Brain microvascular endothelial cell (primary cell): ENCODE results near the gene WNT3.

ENCODE experiments used
- DNase-seq: peaks from one replicate; pipeline ENCODE4 v3.0.0-alpha.2; 2020
- H3K27ac ChIP-seq: fragments of 250-450 bp; sonication (Bioruptor Pico); 2 replicates; pipeline ENCODE4 v1.5.1; 2020; ENCODE audit warnings: mild to moderate bottlenecking, moderate library complexity
- H3K27me3 ChIP-seq: fragments of 250-450 bp; sonication (Bioruptor Pico); replicated peaks from 2 replicates; pipeline ENCODE4 v1.5.1; 2020; ENCODE audit warnings: mild to moderate bottlenecking
- H3K36me3 ChIP-seq: fragments of 250-450 bp; sonication (Bioruptor Pico); replicated peaks from 2 replicates; pipeline ENCODE4 v1.5.1; 2020; ENCODE audit warnings: mild to moderate bottlenecking
- H3K4me3 ChIP-seq: 2 replicates; pipeline ENCODE4 v1.5.1; 2011; ENCODE audit warnings: low read depth, mild to moderate bottlenecking, control low read depth, low read length, moderate library complexity
- CTCF ChIP-seq: IDR thresholded peaks from 2 replicates; pipeline ENCODE4 v1.5.1; 2011; ENCODE audit warnings: low read depth, mild to moderate bottlenecking, moderate library complexity, low read length, control low read depth, inconsistent platforms; ENCODE audit errors: missing control alignments
- in situ Hi-C: cut with HindIII; loops from 2 replicates; pipeline ENCODE4 v1.10.0; 2017; ENCODE audit warnings: low sequenced_read_pairs, low pct_ligation_motif_present

The WNT3 gene

DNA sequence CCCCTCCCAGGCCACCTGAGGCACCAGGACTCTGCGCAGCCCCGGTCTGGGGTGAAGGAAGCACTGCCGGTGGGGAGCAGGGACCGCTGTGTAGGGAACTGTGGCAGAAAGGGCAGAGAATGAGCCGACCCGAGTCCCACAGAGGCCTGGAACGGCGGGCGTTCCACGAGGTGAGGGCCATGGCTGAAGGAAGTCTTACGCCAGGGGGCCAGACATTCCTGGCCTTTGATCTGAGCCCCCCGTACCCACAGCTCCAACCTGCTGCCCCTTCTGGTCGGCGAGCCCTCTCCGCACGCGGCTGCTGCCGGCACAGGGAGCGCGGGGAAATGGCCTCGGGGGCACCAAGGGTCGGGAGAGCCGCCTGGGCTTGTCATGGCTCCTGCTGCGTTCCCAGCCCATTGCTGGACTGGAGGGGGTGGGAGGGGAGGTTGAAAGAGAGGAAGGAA lies 1.4 kb upstream of the WNT3 start:
- DNase-seq: no peak
- no peaks in the 10 kb centered on the region for H3K36me3 ChIP-seq
- H3K4me3 ChIP-seq: no peak overlapping the region
- TF ChIP-seq CTCF: no peak
- in situ Hi-C loops: no loop called here
- no peak overlapping the region for H3K27ac ChIP-seq
- H3K27me3 ChIP-seq: peaks cover 67% of the 10 kb centered on the region

DNA sequence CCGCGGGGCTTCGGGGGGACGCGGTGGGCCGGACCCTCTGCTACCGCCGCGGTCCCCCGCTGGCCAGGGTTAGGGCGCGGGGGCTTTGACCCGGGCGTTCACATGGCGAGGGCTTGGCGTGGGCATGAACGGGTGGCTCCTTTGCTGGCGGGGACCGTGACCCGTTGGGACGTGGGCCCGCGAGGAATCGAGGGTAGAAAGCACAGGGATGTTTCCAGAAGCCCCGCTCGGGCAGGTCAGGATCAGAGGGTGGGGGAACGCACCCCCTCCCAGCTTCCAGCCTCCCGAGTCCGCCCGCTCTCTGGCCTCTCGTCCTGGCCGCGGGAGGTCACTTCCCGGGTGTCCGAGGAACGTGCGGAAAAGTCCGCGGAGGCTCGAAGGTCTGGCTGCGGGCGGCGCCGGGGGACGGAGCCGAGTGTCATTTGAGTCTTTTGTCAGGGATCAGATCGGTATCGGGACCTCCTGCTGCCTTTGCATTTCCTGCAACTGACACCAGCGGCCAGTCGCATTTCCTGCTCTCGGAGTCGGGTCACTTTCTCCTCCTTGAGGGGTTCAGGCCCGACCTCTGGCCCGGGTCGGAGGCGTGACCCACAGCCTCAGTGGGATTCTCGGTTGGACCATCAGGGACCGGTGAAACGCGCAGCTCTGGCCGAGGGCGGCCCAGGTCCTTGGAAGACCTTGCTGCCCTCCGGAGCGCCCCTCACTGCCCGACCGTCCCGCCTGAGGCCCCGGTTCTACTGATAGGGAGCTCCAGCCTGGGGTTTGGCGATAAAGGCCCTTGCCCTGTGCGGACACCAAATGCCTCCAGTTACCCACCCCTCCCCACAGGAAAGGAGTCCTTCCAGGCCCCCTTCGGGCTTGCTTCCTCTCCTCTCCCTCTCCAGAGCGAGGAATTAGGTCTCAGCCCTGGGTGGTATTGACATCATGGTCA lies 702 bp upstream of the WNT3 start:
- no peak for DNase-seq
- no peak for TF ChIP-seq CTCF

DNA sequence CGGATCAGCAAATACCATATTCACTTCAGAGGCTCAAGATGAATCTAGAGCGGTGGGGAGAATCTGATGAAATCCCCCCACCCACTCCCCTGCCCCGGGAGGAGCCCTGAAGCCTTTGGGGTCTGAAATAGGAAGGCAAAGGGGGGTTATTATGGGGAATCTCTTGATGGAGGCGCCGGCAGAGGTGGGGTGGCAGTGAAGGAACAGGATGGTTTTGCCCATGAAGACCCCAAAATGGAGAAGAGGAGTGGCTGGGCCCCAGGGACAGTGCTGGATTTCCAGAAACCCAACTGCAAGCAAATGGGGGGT lies 637 bp downstream of the WNT3 start:
- H3K4me3 ChIP-seq: no peak overlapping the region
- in situ Hi-C loops: no loop called here
- H3K36me3 ChIP-seq: no peaks in the 10 kb centered on the region
- no peak overlapping the region for H3K27ac ChIP-seq
- H3K27me3 ChIP-seq: peaks cover 75% of the 10 kb centered on the region
- no peak for DNase-seq
- no peak for TF ChIP-seq CTCF

More for the DNA sequence above, 702 bp upstream of the WNT3 start:
- H3K36me3 ChIP-seq: no peaks in the 10 kb centered on the region
- H3K27me3 ChIP-seq: peaks cover 72% of the 10 kb centered on the region
- peak overlapping the region; percentile 5 for H3K4me3 ChIP-seq
- in situ Hi-C loops: no loop called here
- H3K27ac ChIP-seq: no peak overlapping the region

- no peak for TF ChIP-seq CTCF
- H3K4me3 ChIP-seq: no peak overlapping the region
- DNase-seq: no peak
- in situ Hi-C loops: no loop called here
- H3K36me3 ChIP-seq: no peaks in the 10 kb centered on the region
- H3K27me3 ChIP-seq: peaks cover 72% of the 10 kb centered on the region
- no peak overlapping the region for H3K27ac ChIP-seq
Measured at GRCh38 chr17:46817151-46817900, 1.2 kb downstream of the WNT3 start.

DNA sequence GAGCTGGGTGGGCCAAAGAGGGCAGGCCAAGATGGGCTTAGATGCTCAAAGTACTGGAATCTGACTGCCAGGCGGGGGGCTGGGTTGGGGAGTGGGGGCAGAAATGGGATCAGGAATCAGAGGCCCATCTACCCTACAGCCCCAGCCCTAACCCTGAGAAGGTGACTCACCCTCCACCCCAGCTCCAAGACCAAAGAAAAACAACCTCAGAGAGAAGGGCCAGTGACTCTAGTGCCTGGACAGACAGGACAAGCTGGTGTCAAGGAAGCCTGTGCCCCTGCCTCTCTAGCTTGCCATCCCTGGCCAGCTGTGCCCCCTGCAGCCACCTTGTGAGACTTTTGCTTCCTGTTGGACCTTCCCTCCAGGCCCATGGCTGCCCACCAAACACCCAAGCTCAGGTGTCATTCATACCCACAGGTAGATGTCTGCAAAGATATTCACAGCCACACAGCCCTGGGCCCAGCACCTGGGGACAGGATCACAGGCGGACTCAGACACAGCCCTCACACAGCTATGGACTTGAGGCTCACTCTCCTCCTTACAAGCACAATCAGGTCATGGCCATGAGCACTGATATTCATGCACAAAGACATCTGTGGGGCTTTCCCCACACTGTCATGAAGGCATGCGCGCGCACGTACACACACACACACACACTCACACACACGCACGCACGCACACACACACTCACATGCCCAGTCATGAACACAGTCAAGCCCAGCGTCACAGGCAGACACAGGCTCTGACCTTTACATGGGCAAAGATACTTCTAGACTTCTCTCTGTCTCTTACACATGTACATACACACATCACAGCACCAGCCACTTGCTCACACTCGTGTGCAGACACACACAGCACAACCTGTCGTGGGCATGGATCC lies 2.8 kb downstream of the WNT3 start:
- DNase-seq: no peak
- Histone ChIP-seq H3K27me3 (peaks cover 56% of the 10 kb centered on the region), H3K36me3 (no peaks in the 10 kb centered on the region), H3K27ac (no peak overlapping the region), H3K4me3 (no peak overlapping the region)
- TF ChIP-seq CTCF: no peak
- in situ Hi-C loops: no loop called here
